Measurements from ENCODE around the gene UBA5.

DNA sequence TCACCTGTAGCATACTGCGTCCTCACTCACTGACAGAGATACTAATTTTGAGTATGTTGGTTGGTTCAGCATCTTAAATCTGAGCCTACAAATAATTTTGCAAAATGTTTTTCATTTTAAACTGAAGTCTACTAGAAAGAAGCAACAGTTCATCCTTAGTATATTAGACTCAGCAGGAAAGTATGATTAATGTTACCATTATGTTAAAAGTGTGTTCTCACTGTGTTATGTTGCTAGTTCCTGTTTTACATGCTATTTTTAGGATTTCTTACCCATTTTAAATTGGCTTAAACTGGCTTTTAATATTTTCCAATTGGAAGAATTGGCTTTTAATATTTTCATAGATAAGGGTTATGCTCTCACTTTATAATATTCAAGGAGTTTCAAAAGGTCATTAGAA is 37.4 kb upstream of the UBA5 start:
- TF ChIP-seq, protein P1, sequence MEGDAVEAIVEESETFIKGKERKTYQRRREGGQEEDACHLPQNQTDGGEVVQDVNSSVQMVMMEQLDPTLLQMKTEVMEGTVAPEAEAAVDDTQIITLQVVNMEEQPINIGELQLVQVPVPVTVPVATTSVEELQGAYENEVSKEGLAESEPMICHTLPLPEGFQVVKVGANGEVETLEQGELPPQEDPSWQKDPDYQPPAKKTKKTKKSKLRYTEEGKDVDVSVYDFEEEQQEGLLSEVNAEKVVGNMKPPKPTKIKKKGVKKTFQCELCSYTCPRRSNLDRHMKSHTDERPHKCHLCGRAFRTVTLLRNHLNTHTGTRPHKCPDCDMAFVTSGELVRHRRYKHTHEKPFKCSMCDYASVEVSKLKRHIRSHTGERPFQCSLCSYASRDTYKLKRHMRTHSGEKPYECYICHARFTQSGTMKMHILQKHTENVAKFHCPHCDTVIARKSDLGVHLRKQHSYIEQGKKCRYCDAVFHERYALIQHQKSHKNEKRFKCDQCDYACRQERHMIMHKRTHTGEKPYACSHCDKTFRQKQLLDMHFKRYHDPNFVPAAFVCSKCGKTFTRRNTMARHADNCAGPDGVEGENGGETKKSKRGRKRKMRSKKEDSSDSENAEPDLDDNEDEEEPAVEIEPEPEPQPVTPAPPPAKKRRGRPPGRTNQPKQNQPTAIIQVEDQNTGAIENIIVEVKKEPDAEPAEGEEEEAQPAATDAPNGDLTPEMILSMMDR (conservative IDR thresholded peaks at IDR 0.05): no peak
- no peak for TF ChIP-seq ZFX (IDR thresholded peaks at IDR 0.05)

All from C4-2B (cell line).